Activated naive CD4-positive, alpha-beta T cell treated with anti-CD3 and anti-CD28 coated beads, Interleukin-2, amount 10 ng/mL, durations not matched to agents 7 days and 5 days (primary cell): ENCODE data around the gene CSNK2A2.

Source experiments
- CTCF ChIA-PET: fragments of 350-600 bp; sonication (Branson Sonifier 250); formaldehyde crosslinking; loops from one replicate; lab custom pipeline; 2021; ENCODE audit warnings: antibody characterized with exemption; lab: Charles Lee
- DNase-seq: peaks from one replicate; pipeline ENCODE4 v3.0.0-alpha.2; 2020
- H3K27ac Mint-ChIP-seq: one replicate; pipeline ENCODE4 v1.8.0; 2021; ENCODE audit warnings: mild to moderate bottlenecking, moderate library complexity, mixed read lengths
- H3K27me3 Mint-ChIP-seq: one replicate; pipeline ENCODE4 v1.8.0; 2021; ENCODE audit warnings: mild to moderate bottlenecking, mixed read lengths
- H3K36me3 Mint-ChIP-seq: one replicate; pipeline ENCODE4 v1.8.0; 2021; ENCODE audit warnings: mixed read lengths
- H3K4me1 Mint-ChIP-seq: one replicate; pipeline ENCODE4 v1.8.0; 2021; ENCODE audit warnings: mixed read lengths
- H3K4me3 Mint-ChIP-seq: one replicate; pipeline ENCODE4 v1.8.0; 2021; ENCODE audit warnings: mild to moderate bottlenecking, moderate library complexity, mixed read lengths
- H3K9me3 Mint-ChIP-seq: one replicate; pipeline ENCODE4 v1.8.0; 2021; ENCODE audit warnings: mixed read lengths

Gene CSNK2A2

DNA sequence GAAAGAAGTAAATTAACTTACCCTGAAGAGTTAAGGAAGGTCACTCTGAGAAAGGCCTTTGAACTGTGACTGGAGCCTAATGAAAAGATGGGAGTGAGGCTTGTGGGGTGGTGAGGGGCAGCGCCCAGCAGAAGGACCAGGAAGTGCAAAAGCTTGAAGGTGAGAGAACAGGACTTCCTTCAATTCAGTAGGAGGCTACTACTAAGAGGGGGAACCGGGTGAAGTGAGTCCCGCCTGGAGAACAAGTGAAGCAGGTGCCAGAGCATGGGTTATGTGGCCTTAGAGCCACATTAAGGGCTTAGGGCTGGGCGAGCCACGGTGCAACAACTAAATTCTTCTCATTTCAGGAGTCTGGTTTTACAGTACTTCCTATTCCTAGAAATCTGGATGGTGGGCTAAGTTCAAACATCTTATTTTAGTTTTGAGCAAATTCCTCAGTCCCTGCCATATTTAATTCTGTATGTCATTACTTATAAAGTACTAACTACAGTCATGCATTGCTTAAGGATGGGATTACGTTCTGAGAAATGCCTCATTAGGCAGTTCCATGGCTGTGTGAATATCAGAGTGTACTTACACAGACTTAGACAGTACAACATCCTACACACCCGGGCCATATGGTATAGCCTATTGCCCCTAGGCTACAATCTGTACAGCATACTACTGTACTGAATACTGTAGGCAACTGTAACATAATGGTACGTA is 73.9 kb downstream of the CSNK2A2 start:
- Mint-ChIP-seq H3K27me3 (no peaks in the 10 kb centered on the region), H3K27ac (no peak overlapping the region), H3K9me3 (no peaks in the 10 kb centered on the region), H3K36me3 (peaks cover 9% of the 10 kb centered on the region), H3K4me1 (peaks cover 56% of the 10 kb centered on the region), H3K4me3 (no peak overlapping the region)
- no peak for DNase-seq
- CTCF ChIA-PET: no interaction called here

GRCh38 chr16:58121132-58121531 is 76.8 kb downstream of the CSNK2A2 start:
- Mint-ChIP-seq H3K4me1 (peaks cover 33% of the 10 kb centered on the region), H3K9me3 (no peaks in the 10 kb centered on the region)

DNA sequence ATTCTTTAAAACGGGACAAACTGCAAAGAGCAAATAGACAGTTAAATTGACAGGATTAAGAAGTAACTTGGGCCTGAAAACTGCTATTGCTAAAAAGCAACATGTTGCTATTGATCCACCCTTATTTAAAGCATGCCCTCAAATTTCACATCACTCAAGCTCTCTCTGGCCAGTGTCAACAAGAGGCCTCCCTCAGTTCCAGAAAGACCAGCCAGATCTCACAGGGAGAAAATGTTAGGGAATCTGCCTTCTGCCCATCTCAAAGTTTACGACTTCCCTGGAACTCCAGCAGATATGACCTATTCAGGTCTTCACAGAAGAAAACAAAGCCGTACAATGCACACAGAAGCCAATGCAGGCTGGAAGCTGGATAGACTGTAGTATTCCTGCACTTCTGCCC is 77.7 kb downstream of the CSNK2A2 start:
- H3K4me3 Mint-ChIP-seq: no peak overlapping the region
- CTCF ChIA-PET: interaction anchor here (1.0 to 1.1 kb wide), 2 partner anchors 23 to 57 kb away, joined by 3 read pairs; no protein-coding TSS in a partner anchor
- H3K4me1 Mint-ChIP-seq: peaks cover 25% of the 10 kb centered on the region
- peaks cover 16% of the 10 kb centered on the region for H3K36me3 Mint-ChIP-seq
- H3K9me3 Mint-ChIP-seq: no peaks in the 10 kb centered on the region
- H3K27ac Mint-ChIP-seq: no peak overlapping the region
- H3K27me3 Mint-ChIP-seq: no peaks in the 10 kb centered on the region
- DNase-seq: no peak

More at GRCh38 chr16:58121132-58121531, 76.8 kb downstream of the CSNK2A2 start:
- Mint-ChIP-seq H3K27ac (no peak overlapping the region), H3K36me3 (peaks cover 7% of the 10 kb centered on the region), H3K27me3 (no peaks in the 10 kb centered on the region), H3K4me3 (no peak overlapping the region)
- CTCF ChIA-PET: interaction anchor here (0.7 to 1.9 kb wide), 11 partner anchors 24 to 229 kb away, joined by 3 to 14 read pairs (median 3); partner anchors contain the start of gene MMP15
- DNase-seq: no peak

DNA sequence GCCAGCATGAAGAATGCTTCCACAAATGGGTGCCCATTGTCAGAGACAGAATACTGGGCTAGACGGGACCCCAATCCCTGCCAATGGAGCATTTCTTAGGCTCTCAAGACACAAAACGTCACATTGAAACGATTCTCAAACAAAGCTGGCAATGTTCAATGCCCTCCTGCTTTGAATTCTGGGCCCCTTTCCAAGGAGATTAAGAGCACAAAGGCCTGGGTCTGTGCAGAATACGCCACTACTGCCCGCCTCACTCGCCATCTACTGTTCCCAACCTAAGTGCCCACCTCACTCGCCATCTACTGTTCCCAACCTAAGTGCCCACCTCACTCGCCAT is 78.4 kb downstream of the CSNK2A2 start:
- CTCF ChIA-PET: interaction anchor here (1.1 to 2.0 kb wide), 2 partner anchors 8 to 22 kb away, joined by 3 to 8 read pairs; no protein-coding TSS in a partner anchor
- H3K27me3 Mint-ChIP-seq: no peaks in the 10 kb centered on the region
- H3K9me3 Mint-ChIP-seq: no peaks in the 10 kb centered on the region
- peaks cover 22% of the 10 kb centered on the region for H3K4me1 Mint-ChIP-seq
- peaks cover 22% of the 10 kb centered on the region for H3K36me3 Mint-ChIP-seq
- no peak for DNase-seq
- H3K27ac Mint-ChIP-seq: no peak overlapping the region
- no peak overlapping the region for H3K4me3 Mint-ChIP-seq

DNA sequence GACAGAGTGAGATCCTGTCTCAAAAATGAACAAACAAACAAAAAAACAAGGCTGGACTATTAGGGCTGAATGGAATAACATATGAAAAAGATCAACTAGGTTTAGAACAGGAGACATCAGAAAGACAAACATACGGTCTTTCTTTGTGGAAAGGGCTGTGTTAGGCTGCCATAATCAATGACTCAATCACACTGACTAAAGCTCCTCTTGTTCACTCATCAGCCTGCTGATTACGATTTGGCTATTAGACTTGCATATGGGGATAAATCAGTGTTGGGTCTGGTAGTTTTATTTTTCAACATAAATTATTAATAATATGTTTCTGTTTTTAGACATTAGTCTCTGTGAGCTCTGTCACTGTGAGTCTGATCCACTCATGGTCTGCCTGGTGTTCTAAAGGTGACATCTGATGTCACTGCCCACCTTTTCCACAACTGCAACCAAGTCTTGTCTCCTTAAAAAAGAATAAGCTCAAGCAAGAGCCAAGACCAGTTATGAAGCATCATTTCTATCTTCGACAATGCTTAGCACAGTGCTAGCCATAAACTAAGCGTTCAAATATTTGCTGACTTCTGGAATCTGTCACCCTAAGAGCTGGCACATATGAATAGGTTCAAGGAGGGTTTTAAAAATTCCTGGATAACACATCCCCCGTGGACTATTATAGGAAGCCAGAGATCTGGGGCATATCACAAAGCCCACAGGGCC is 79.0 kb downstream of the CSNK2A2 start:
- no peak for DNase-seq
- no peak overlapping the region for H3K27ac Mint-ChIP-seq
- CTCF ChIA-PET: interaction anchor here (1.1 to 2.0 kb wide), 2 partner anchors 8 to 22 kb away, joined by 3 to 8 read pairs; no protein-coding TSS in a partner anchor

GRCh38 chr16:58116529-58116928 is 81.4 kb downstream of the CSNK2A2 start:
- CTCF ChIA-PET: interaction anchor here (0.8 to 1.9 kb wide), 3 partner anchors 9 to 50 kb away, joined by 3 to 4 read pairs (median 3); no protein-coding TSS in a partner anchor
- peaks cover 33% of the 10 kb centered on the region for H3K36me3 Mint-ChIP-seq
- H3K27ac Mint-ChIP-seq: no peak overlapping the region
- no peaks in the 10 kb centered on the region for H3K27me3 Mint-ChIP-seq
- H3K4me1 Mint-ChIP-seq: peaks cover 4% of the 10 kb centered on the region
- no peak overlapping the region for H3K4me3 Mint-ChIP-seq
- DNase-seq: no peak
- H3K9me3 Mint-ChIP-seq: no peaks in the 10 kb centered on the region

More for the DNA sequence above, 79.0 kb downstream of the CSNK2A2 start:
- H3K36me3 Mint-ChIP-seq: peaks cover 23% of the 10 kb centered on the region
- no peaks in the 10 kb centered on the region for H3K9me3 Mint-ChIP-seq
- H3K27me3 Mint-ChIP-seq: no peaks in the 10 kb centered on the region
- no peak overlapping the region for H3K4me3 Mint-ChIP-seq
- H3K4me1 Mint-ChIP-seq: peaks cover 17% of the 10 kb centered on the region

DNA sequence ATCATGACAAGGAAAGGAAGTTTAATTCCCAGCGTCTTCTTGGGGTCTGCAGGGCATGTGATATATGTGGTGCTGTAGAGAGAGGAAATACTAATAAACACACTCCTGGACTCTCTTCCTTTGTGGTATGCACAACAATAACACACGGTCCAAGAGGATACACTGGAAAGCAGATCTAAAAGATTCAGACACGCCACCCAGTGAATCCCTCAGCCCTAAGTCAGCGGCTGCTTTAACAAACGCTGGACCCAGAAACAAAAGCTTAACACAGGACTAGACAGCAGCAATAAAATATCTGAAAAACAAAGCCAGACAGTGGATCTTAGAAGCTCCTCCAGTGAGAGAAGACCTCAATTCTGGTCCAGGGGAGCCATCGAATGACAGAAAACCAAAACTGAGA is 81.8 kb downstream of the CSNK2A2 start:
- CTCF ChIA-PET: interaction anchor here (0.8 to 1.9 kb wide), 4 partner anchors 8 to 93 kb away, joined by 3 to 4 read pairs (median 3); no protein-coding TSS in a partner anchor
- H3K4me1 Mint-ChIP-seq: peaks cover 3% of the 10 kb centered on the region
- H3K27ac Mint-ChIP-seq: no peak overlapping the region
- peaks cover 33% of the 10 kb centered on the region for H3K36me3 Mint-ChIP-seq
- no peaks in the 10 kb centered on the region for H3K27me3 Mint-ChIP-seq
- H3K4me3 Mint-ChIP-seq: no peak overlapping the region
- DNase-seq: no peak
- H3K9me3 Mint-ChIP-seq: no peaks in the 10 kb centered on the region

GRCh38 chr16:58114827-58115825 is 82.8 kb downstream of the CSNK2A2 start:
- Mint-ChIP-seq H3K36me3 (peaks cover 33% of the 10 kb centered on the region), H3K27me3 (no peaks in the 10 kb centered on the region), H3K9me3 (no peaks in the 10 kb centered on the region), H3K4me3 (no peak overlapping the region), H3K4me1 (no peaks in the 10 kb centered on the region), H3K27ac (no peak overlapping the region)
- CTCF ChIA-PET: interaction anchor here (1.1 kb wide), 1 partner anchor 92 kb away, joined by 3 read pairs; no protein-coding TSS in a partner anchor
- DNase-seq: no peak

GRCh38 chr16:58111302-58111627 is 86.6 kb downstream of the CSNK2A2 start:
- Mint-ChIP-seq H3K36me3 (peaks cover 27% of the 10 kb centered on the region), H3K4me1 (no peaks in the 10 kb centered on the region), H3K27me3 (no peaks in the 10 kb centered on the region), H3K4me3 (no peak overlapping the region), H3K9me3 (no peaks in the 10 kb centered on the region), H3K27ac (no peak overlapping the region)
- no peak for DNase-seq
- CTCF ChIA-PET: no interaction called here

GRCh38 chr16:58110571-58111301 is 87.2 kb downstream of the CSNK2A2 start:
- no peak for DNase-seq
- CTCF ChIA-PET: no interaction called here
- H3K27me3 Mint-ChIP-seq: peaks cover 1% of the 10 kb centered on the region
- peaks cover 22% of the 10 kb centered on the region for H3K36me3 Mint-ChIP-seq
- no peaks in the 10 kb centered on the region for H3K9me3 Mint-ChIP-seq
- H3K4me1 Mint-ChIP-seq: peaks cover 1% of the 10 kb centered on the region
- H3K27ac Mint-ChIP-seq: no peak overlapping the region
- no peak overlapping the region for H3K4me3 Mint-ChIP-seq

- Mint-ChIP-seq H3K36me3 (peaks cover 14% of the 10 kb centered on the region), H3K4me1 (peaks cover 6% of the 10 kb centered on the region), H3K27ac (no peak overlapping the region), H3K4me3 (no peak overlapping the region), H3K27me3 (peaks cover 6% of the 10 kb centered on the region), H3K9me3 (no peaks in the 10 kb centered on the region)
- DNase-seq: no peak
- CTCF ChIA-PET: no interaction called here
Observed at GRCh38 chr16:58109881-58110280, 88.0 kb downstream of the CSNK2A2 start.

DNA sequence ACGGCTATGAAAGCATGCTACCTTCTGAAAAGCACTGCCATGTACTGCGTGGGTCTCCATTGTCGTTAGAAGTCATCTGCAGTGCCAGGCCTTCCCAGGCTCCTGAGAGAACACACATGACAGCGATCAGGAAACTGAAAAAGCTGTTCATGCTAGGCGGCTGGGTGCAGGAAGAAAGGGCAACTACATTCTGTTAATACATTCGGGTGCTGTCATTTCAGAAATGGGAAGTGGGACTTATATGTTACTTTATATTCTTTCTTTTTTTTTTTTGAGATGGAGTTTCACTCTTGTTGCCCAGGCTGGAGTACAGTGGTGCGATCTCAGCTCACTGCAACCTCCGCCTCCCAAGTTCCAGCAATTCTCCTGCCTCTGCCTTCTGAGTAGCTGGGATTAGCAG is 88.6 kb downstream of the CSNK2A2 start:
- H3K36me3 Mint-ChIP-seq: peaks cover 10% of the 10 kb centered on the region

More for the DNA sequence above, 88.6 kb downstream of the CSNK2A2 start:
- Mint-ChIP-seq H3K9me3 (no peaks in the 10 kb centered on the region), H3K27me3 (peaks cover 6% of the 10 kb centered on the region), H3K4me3 (no peak overlapping the region), H3K27ac (no peak overlapping the region), H3K4me1 (peaks cover 6% of the 10 kb centered on the region)
- CTCF ChIA-PET: interaction anchor here (1.6 kb wide), 1 partner anchor 11 kb away, joined by 7 read pairs; no protein-coding TSS in a partner anchor
- DNase-seq: no peak
